ENCODE results near the gene NHLH2. TPM values are rescaled to one million over a fixed set of nuclear protein-coding genes. Genes with fewer than 3 reads are reported as not detected.

The NHLH2 gene
- total and polyA plus RNA-seq, 4 donors, result not detected

GRCh38 chr1:115838431-115839028 is 2.4 kb downstream of the NHLH2 start:
- Histone ChIP-seq H3K4me1 (ENCODE audit: control insufficient read depth in 4 of 4, insufficient read depth in 4 of 4, low read length in 3 of 4) (peaks cover 10 to 21% (median 15%) of the 10 kb centered on the region in 4 donors), H3K27ac (ENCODE audit: low read depth in 1 of 2, low read length in 2 of 2) (no peak overlapping the region), H3K36me3 (ENCODE audit: control insufficient read depth in 4 of 4, insufficient read depth in 3 of 4, low read depth in 1 of 4, low read length in 3 of 4) (no peaks in the 10 kb centered on the region), H3K4me3 (ENCODE audit: low read depth in 1 of 3, low read length in 3 of 3) (no peak overlapping the region), H3K27me3 (ENCODE audit: control insufficient read depth in 4 of 4, insufficient read depth in 4 of 4, low read length in 3 of 4) (peaks cover 4 to 21% (median 16%) of the 10 kb centered on the region in 4 donors), H3K9me3 (ENCODE audit: control insufficient read depth in 4 of 4, low read length in 3 of 4) (peaks cover 0 to 3% (median 0%) of the 10 kb centered on the region in 4 donors), H3K9ac (ENCODE audit: low read depth in 1 of 2, low read length in 2 of 2) (no peak overlapping the region)
- WGBS, result 3% methylated on average over 67 of the region's 67 CpGs
- no peak for TF ChIP-seq RXRA (IDR thresholded peaks at IDR 0.05)
- no peak for TF ChIP-seq GABPA (IDR thresholded peaks at IDR 0.05 in 1 of 2, conservative IDR thresholded peaks at IDR 0.05 in 1 of 2)
- TF ChIP-seq, protein P1, sequence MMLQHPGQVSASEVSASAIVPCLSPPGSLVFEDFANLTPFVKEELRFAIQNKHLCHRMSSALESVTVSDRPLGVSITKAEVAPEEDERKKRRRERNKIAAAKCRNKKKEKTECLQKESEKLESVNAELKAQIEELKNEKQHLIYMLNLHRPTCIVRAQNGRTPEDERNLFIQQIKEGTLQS (IDR thresholded peaks at IDR 0.05), result no peak
- TF ChIP-seq HNF4G (IDR thresholded peaks at IDR 0.05), result no peak
- no peak for DNase-seq (ENCODE audit: low spot score)

GRCh38 chr1:115837740-115838421 is 3.0 kb downstream of the NHLH2 start:
- Histone ChIP-seq H3K4me3 (ENCODE audit: low read depth in 1 of 3, low read length in 3 of 3) (no peak overlapping the region), H3K27ac (ENCODE audit: low read depth in 1 of 2, low read length in 2 of 2) (no peak overlapping the region), H3K4me1 (ENCODE audit: control insufficient read depth in 4 of 4, insufficient read depth in 4 of 4, low read length in 3 of 4) (peaks cover 10 to 21% (median 15%) of the 10 kb centered on the region in 4 donors), H3K27me3 (ENCODE audit: control insufficient read depth in 4 of 4, insufficient read depth in 4 of 4, low read length in 3 of 4) (peaks cover 4 to 21% (median 16%) of the 10 kb centered on the region in 4 donors), H3K9me3 (ENCODE audit: control insufficient read depth in 4 of 4, low read length in 3 of 4) (peaks cover 0 to 3% (median 0%) of the 10 kb centered on the region in 4 donors), H3K36me3 (ENCODE audit: control insufficient read depth in 4 of 4, insufficient read depth in 3 of 4, low read depth in 1 of 4, low read length in 3 of 4) (no peaks in the 10 kb centered on the region), H3K9ac (ENCODE audit: low read depth in 1 of 2, low read length in 2 of 2) (no peak overlapping the region)
- DNase-seq (ENCODE audit: low spot score), result no peak
- WGBS, result 4% methylated on average over 80 of the region's 80 CpGs
- TF ChIP-seq RAD21 (IDR thresholded peaks at IDR 0.05) (no peak), GABPA (IDR thresholded peaks at IDR 0.05 in 1 of 2, conservative IDR thresholded peaks at IDR 0.05 in 1 of 2) (no peak)

- Histone ChIP-seq H3K27ac (ENCODE audit: low read depth in 1 of 2, low read length in 2 of 2) (no peak overlapping the region), H3K9ac (ENCODE audit: low read depth in 1 of 2, low read length in 2 of 2) (no peak overlapping the region), H3K27me3 (ENCODE audit: control insufficient read depth in 4 of 4, insufficient read depth in 4 of 4, low read length in 3 of 4) (peaks cover under 1 to 20% (median 16%) of the 10 kb centered on the region in 4 donors), H3K4me1 (ENCODE audit: control insufficient read depth in 4 of 4, insufficient read depth in 4 of 4, low read length in 3 of 4) (peaks cover 10 to 21% (median 15%) of the 10 kb centered on the region in 4 donors), H3K9me3 (ENCODE audit: control insufficient read depth in 4 of 4, low read length in 3 of 4) (no peaks in the 10 kb centered on the region), H3K4me3 (ENCODE audit: low read depth in 1 of 3, low read length in 3 of 3) (no peak overlapping the region), H3K36me3 (ENCODE audit: control insufficient read depth in 4 of 4, insufficient read depth in 3 of 4, low read depth in 1 of 4, low read length in 3 of 4) (no peaks in the 10 kb centered on the region)
- 35% methylated on average over 4 of the region's 4 CpGs for WGBS
- no peak for DNase-seq (ENCODE audit: low spot score)
- TF ChIP-seq GABPA (IDR thresholded peaks at IDR 0.05 in 1 of 2, conservative IDR thresholded peaks at IDR 0.05 in 1 of 2) (no peak), SP1 (IDR thresholded peaks at IDR 0.05) (no peak), EGR1 (IDR thresholded peaks at IDR 0.05; ENCODE audit: low read depth in 2 of 2) (no peak), HNF4G (IDR thresholded peaks at IDR 0.05) (no peak), RXRA (IDR thresholded peaks at IDR 0.05) (no peak), FOXA1 (IDR thresholded peaks at IDR 0.05) (no peak), YY1 (IDR thresholded peaks at IDR 0.05) (no peak), HNF4A (conservative IDR thresholded peaks at IDR 0.05) (no peak), TAF1 (conservative IDR thresholded peaks at IDR 0.05) (no peak), NR2F2 (IDR thresholded peaks at IDR 0.05) (no peak), JUND (IDR thresholded peaks at IDR 0.05) (no peak)
- TF ChIP-seq, protein P1 (IDR thresholded peaks at IDR 0.05), result no peak
- TF ChIP-seq, protein P2, sequence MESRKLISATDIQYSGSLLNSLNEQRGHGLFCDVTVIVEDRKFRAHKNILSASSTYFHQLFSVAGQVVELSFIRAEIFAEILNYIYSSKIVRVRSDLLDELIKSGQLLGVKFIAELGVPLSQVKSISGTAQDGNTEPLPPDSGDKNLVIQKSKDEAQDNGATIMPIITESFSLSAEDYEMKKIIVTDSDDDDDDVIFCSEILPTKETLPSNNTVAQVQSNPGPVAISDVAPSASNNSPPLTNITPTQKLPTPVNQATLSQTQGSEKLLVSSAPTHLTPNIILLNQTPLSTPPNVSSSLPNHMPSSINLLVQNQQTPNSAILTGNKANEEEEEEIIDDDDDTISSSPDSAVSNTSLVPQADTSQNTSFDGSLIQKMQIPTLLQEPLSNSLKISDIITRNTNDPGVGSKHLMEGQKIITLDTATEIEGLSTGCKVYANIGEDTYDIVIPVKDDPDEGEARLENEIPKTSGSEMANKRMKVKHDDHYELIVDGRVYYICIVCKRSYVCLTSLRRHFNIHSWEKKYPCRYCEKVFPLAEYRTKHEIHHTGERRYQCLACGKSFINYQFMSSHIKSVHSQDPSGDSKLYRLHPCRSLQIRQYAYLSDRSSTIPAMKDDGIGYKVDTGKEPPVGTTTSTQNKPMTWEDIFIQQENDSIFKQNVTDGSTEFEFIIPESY (IDR thresholded peaks at IDR 0.05), result no peak
- TF ChIP-seq, protein P3, sequence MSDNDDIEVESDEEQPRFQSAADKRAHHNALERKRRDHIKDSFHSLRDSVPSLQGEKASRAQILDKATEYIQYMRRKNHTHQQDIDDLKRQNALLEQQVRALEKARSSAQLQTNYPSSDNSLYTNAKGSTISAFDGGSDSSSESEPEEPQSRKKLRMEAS (IDR thresholded peaks at IDR 0.05), result no peak
- TF ChIP-seq, protein P4, sequence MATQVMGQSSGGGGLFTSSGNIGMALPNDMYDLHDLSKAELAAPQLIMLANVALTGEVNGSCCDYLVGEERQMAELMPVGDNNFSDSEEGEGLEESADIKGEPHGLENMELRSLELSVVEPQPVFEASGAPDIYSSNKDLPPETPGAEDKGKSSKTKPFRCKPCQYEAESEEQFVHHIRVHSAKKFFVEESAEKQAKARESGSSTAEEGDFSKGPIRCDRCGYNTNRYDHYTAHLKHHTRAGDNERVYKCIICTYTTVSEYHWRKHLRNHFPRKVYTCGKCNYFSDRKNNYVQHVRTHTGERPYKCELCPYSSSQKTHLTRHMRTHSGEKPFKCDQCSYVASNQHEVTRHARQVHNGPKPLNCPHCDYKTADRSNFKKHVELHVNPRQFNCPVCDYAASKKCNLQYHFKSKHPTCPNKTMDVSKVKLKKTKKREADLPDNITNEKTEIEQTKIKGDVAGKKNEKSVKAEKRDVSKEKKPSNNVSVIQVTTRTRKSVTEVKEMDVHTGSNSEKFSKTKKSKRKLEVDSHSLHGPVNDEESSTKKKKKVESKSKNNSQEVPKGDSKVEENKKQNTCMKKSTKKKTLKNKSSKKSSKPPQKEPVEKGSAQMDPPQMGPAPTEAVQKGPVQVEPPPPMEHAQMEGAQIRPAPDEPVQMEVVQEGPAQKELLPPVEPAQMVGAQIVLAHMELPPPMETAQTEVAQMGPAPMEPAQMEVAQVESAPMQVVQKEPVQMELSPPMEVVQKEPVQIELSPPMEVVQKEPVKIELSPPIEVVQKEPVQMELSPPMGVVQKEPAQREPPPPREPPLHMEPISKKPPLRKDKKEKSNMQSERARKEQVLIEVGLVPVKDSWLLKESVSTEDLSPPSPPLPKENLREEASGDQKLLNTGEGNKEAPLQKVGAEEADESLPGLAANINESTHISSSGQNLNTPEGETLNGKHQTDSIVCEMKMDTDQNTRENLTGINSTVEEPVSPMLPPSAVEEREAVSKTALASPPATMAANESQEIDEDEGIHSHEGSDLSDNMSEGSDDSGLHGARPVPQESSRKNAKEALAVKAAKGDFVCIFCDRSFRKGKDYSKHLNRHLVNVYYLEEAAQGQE (IDR thresholded peaks at IDR 0.05), result no peak
Observed at GRCh38 chr1:115837341-115837739, 3.6 kb downstream of the NHLH2 start.
